ENCODE results near the gene CNKSR1. TPM values are rescaled to one million over a fixed set of nuclear protein-coding genes. Genes with fewer than 3 reads are reported as not detected.

CNKSR1 gene, protein sequence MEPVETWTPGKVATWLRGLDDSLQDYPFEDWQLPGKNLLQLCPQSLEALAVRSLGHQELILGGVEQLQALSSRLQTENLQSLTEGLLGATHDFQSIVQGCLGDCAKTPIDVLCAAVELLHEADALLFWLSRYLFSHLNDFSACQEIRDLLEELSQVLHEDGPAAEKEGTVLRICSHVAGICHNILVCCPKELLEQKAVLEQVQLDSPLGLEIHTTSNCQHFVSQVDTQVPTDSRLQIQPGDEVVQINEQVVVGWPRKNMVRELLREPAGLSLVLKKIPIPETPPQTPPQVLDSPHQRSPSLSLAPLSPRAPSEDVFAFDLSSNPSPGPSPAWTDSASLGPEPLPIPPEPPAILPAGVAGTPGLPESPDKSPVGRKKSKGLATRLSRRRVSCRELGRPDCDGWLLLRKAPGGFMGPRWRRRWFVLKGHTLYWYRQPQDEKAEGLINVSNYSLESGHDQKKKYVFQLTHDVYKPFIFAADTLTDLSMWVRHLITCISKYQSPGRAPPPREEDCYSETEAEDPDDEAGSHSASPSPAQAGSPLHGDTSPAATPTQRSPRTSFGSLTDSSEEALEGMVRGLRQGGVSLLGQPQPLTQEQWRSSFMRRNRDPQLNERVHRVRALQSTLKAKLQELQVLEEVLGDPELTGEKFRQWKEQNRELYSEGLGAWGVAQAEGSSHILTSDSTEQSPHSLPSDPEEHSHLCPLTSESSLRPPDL
- 2.9 TPM for total RNA-seq
- long read RNA-seq, partial matches to known transcripts: 1 of 5 reads
- long read RNA-seq, other reads (novel, unspliced or antisense): 4 of 5 reads

DNA sequence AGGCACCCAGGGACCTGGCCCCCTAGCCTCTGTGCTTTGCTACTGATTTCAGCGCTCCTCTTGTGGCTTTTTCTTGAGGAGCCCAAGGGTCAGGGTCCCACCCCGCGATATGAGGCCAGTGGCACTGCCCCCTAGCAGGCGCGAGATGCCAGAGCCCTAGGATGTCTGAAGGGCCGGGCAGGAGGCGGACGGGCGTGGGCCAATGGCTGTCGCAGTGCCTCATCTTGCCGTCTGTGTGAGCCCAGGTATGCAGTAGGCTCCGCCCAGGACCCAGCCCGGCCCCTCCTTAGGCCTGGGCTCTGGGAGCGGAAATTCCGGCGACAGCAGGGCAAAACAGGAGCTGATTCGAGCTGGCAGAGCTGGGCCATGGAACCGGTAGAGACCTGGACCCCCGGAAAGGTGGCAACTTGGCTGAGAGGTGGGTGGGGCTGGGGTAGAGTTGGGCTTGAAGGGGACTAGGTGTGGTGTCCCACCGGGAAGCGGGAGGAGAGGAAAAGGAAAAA is at the start of gene CNKSR1:
TSS of gene CNKSR1 (plus strand) at position 310 of the 503 bp plus-strand sequence. CDS start at position 367, 57 bp downstream.
- DNase-seq (ENCODE audit: low spot score): no peak
- intact Hi-C loops (cut with DNase I): no loop called here

DNA sequence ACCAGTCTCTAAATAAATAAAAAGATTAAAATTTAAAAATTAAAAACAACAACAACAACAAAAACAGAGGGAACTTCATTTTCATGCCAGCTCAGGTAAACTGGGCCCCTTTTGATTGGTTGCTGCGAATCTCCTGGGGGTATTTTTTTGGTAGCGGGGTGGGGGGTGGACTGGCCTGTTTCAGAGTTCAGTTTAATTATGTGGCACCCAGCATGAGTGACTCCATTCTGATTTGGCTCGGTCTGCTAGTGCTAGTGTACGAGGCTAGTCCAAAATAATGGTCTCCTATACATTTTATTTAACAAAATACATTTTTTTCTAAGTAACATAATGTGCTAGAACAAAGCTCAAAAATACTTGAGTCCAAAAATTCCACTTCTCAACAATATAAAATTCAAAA is 47.5 kb upstream of the CNKSR1 start:
- no peak for DNase-seq (ENCODE audit: low spot score)
- intact Hi-C loops (cut with DNase I): no loop called here

DNA sequence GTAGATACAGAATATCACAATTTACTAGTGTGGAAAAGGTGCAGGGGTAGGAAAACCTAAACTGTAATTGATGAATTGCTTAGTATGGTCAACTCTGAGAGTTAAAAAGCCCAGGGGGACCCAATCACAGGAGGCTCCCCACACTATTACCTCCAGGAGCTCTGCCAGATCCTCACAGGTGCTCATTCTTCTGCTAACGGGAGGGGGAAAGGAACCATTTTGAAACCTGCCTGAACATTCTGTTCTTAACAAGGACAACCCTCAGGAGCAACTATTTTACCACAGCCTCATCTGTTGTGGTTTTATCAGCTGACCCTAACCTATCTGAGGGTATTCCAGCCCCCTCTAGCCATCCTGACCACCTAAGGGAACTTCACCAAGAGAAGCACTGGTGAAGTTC is 46.6 kb upstream of the CNKSR1 start:
- no peak for DNase-seq (ENCODE audit: low spot score)
- intact Hi-C loops (cut with DNase I): no loop called here

DNA sequence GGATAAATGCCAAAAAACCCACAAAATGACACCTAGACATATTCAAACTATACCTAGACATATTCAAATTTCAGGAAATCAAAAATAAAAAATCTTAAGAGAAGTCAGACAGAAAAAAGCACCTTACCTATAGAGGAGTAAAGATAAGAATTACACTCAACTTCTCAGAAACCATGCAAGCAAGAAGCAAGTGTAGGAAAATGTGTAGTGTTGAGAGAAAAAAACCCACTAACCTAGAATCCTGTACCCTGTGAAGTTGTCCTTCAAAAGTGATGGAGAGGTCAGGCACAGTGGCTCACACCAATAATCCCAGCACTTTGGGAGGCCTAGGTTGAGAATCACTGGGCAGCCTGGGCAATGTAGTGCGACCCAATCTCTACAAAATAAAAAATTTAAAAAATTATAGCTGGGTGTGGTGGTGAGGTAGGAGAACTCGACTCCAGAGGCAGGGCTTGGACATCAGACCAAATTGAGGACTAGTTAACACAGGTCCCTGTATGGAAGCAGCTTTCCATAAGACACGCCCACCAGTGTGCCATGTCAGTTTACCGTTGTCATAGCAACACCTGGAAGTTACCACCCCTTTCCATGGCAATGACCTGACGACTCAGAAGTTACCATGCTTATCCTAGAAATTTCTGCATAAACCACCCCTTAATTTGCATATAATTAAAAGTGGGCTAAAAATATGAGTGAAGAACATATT is 45.0 kb upstream of the CNKSR1 start:
- no peak for DNase-seq (ENCODE audit: low spot score)
- intact Hi-C loops (cut with DNase I): no loop called here

DNA sequence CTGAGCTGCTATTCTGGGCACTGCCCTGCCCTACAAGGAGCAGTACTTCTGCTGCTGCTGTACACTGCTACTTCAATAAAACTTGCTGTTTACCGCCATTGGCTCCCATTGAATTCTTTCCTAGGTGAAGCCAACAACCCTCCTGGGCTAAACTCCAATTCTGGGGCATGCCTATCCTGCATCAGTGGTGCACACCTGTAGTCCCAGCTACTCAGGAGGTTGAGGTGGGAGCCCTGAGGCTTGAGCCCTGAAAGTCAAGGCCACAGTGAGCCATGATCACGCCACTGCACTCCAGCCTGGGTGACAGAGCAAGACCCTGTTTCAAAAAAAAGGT is 44.5 kb upstream of the CNKSR1 start:
- DNase-seq (ENCODE audit: low spot score): no peak
- intact Hi-C loops (cut with DNase I): no loop called here

DNA sequence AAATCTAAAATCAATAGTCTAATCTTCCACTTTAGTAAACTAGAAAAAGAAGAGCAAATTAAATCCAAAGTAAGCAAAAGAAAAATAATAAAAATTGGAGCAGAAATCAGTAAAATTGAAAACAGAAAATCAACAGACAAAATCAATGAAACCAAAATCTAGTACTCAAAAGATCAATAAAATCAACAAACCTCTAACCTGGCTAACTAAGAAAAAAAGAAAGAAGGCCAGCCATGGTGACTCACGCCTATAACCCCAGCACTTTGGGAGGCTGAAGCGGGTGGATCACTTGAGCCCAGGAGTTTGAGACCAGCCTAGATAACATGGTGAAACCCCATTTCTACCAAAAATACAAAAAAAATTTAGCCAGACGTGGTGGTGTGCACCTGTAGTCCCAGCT is 42.8 kb upstream of the CNKSR1 start:
- intact Hi-C loops (cut with DNase I): no loop called here
- no peak for DNase-seq (ENCODE audit: low spot score)

DNA sequence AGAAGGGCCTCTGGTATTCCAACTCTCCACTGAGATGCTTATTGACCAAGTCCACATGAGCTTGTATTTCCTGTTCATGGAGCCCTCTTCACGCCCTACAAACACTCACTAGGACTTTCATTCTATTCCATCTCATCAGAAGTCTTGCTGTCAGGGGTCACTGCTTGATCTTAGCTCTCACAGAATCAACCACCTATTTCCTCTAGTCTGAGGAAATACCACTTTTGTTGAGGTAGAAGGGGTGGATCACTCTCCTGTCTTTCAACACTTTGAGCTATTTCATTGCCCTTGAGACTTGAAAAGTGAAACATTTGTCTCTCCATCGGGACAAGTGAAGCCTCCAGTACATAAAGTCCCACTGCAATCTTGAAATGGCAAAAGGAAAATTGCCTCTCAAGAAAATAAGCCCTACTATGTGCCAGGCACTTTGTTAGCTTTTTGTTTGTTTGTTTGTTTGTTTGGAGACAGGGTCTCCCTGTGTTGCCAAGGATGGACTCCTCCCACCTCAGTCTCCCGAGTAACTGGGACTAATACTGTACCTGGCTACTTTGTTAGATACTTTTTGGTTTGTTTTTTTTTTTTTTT is 38.2 kb upstream of the CNKSR1 start:
- intact Hi-C loops (cut with DNase I): no loop called here
- no peak for DNase-seq (ENCODE audit: low spot score)

DNA sequence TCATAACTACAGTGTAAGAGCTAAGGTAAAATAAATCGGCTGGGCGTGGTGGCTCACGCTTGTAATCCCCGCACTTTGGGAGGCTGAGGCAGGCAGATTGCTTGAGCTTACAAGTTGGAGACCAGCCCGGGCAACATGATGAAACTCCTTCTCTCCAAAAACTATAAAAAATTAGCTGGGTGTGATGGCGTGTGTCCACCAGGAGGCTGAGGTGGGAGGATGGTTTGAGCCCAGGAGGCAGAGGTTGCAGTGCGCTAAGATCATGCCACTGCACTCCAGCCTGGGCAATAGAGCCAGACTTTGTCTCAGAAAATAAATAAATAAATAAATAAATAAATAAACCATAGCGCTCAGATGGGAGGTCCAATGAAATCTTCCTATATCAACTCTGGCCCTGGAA is 35.1 kb upstream of the CNKSR1 start:
- DNase-seq (ENCODE audit: low spot score): no peak
- intact Hi-C loops (cut with DNase I): no loop called here

DNA sequence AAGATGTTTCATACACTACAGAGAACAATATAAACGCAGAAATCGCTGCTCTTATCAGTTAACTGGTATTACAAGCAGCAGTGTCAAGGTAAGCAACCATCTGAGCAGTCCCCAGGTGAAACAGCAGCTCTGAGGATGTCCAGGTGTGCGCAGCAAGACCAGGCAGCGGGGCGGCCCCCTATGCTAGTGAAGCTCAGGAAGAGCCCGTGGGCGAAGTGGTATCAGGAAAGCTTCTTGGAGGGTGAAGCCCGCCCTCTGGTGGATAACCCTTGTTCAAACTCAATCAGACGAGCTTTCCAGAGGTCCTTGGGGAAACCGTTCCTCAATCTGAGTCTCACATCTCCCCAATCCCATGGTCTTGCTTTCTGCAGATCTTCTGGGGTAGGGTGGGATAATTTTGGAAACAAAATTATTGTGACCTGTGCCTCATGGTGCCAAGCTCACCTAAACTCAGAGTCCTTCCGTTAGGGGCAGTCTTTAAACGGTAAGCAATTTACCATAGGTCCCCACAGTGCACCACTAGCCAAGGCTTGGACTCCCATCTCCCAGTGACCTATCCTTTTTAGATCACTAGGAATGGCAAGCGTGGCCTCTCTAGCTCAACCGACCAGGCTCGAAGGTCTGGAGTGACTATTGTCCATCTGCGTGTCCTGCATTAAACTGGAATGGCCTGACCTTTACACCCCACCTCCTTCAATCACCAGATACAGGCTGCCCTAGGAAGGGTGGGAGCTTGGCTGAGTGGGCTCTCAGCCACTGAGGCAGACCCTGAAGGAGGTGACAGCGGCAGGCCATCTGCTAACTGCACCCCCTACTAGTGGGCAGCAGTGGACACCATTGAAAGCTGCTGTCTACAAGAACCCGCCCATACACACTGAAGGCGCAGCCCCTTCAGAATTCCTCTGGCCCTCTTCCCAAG is 32.0 kb upstream of the CNKSR1 start:
- intact Hi-C loops (cut with DNase I): loop anchor here (2.0 to 5.0 kb wide), 3 partner anchors 40 to 248 kb away; no protein-coding TSS in a partner anchor

DNA sequence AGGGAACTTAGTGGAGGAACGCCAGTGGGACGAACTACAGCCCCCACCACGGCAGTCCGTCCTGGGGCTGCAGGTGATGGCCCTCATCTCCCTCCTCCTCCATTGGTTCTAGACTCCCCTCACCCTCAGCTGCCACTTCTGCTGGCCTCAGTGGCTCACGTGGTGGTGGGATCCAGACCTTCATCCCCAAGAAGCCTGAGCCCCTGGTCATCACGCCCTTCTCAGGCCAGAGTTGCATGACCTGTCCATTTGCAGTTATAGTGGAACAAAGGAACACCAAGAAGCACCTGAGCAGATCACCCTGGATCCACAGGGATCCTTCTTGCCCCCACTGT is 31.4 kb upstream of the CNKSR1 start:
- intact Hi-C loops (cut with DNase I): loop anchor here (2.0 to 5.0 kb wide), 3 partner anchors 41 to 249 kb away; no protein-coding TSS in a partner anchor
- no peak for DNase-seq (ENCODE audit: low spot score)

More for the DNA sequence above, 32.0 kb upstream of the CNKSR1 start:
- DNase-seq (ENCODE audit: low spot score): peak; percentile 90

DNA sequence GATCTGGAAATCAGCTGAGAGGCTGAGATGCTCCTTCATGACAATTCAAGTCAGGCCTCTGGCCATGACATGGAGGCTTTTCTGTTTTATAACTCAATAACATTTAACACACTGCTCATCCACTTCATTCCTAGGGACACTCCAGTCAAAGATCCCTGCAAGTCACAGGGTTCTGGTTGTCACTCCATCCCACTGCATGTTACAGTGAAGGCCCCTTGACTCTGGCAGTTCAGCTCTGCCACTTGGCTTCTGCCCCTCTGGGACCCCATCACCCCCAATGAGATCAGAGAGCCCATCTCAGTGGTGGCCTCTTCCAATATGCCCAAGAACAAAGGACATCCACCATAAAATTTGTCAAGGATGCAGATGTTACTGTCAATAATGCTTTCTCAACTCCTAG is 28.4 kb upstream of the CNKSR1 start:
- no peak for DNase-seq (ENCODE audit: low spot score)
- intact Hi-C loops (cut with DNase I): loop anchor here (5.0 kb wide), 2 partner anchors 112 to 252 kb away; no protein-coding TSS in a partner anchor

DNA sequence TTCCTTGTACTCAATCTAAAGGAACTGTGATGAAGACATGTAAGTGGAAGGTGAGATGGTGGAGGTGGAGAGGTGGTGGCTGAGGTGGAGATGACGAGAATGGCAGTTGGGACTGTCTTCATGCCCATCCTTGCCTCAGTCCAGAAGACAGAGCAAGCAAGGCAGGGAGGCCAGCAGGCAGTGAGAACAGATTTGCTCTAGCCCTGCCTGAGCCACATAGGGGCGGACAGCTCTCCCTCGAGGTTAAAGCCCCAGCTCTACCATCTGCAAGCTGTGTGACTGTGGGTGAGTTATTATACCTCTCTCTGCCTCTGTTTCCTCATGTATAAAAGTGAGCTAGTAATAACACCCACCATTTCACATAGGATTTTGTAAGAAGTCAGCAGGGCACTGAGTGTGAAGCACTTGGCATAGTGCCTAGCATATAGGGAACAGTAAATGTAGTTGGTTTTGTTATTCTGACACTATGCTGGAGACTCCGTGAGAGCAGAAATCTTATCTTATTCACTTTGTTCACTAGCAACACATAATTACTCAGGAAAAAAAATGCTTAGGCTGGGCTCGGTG is 23.2 kb upstream of the CNKSR1 start:
- no peak for DNase-seq (ENCODE audit: low spot score)
- intact Hi-C loops (cut with DNase I): no loop called here

DNA sequence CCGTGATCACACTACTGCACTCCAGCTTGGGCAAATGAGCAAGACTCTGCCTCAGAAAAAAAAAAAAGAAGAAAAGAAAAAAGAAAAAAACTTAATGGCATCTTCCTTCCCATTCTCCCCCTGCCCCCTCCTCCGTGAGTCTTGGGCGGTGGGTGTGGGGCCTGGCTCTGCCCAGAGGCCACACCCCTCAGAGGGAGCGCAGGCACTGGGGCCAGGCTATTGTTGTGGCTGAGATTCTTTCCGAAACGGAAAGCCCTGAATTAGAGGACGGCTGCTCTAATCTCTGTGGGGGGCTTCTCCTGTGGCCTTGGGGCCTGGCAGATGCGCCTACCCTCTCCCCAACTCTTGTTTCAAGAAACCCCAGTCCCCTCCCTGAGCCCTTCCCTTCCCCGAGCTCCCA is 22.5 kb upstream of the CNKSR1 start:
- DNase-seq (ENCODE audit: low spot score): no peak

DNA sequence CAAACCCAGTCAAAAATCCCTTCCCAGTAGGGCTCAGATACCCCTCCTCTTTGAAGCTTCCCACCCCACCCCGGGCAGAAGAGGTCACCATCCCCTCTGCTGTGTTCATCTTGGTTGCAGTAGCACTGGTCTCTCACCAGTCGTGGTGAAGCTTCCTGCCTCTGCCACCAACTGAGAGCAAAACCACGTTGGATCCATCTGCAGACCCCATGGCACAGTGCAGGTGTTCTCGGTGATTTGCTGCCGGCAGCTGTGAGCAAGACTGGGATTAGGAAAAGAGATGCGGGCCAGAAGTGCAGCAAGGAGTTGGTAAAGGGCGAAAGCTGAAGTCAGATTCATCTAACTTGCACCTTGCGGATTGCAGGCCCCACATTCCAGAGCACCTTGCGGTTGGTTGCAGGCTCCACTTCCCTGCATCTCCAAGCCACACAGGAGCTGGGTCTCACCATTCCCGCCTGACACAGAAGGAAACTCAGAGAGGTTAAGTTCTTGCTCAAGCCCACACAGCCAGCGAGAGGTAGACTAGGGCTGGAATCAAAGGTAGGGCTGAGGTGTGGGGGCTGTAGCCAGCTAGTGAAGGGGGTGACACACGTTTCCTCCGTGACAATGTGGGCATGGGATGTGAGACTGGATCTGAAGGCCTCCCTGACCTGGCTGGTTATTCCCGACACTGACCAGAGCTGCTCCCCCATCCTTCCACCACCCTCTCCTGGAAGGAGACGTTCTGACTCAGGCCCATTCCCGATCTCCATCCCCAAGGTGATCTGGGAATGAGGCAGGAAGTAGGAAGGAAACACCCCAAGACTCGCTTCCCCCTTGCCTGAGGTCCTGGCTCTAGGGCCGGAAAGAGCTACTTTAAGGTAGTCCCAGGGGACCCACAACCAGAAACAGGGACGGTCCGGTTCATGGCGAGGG is 21.7 kb upstream of the CNKSR1 start:
- intact Hi-C loops (cut with DNase I): no loop called here
- DNase-seq (ENCODE audit: low spot score): no peak

More for the DNA sequence above, 22.5 kb upstream of the CNKSR1 start:
- intact Hi-C loops (cut with DNase I): no loop called here

DNA sequence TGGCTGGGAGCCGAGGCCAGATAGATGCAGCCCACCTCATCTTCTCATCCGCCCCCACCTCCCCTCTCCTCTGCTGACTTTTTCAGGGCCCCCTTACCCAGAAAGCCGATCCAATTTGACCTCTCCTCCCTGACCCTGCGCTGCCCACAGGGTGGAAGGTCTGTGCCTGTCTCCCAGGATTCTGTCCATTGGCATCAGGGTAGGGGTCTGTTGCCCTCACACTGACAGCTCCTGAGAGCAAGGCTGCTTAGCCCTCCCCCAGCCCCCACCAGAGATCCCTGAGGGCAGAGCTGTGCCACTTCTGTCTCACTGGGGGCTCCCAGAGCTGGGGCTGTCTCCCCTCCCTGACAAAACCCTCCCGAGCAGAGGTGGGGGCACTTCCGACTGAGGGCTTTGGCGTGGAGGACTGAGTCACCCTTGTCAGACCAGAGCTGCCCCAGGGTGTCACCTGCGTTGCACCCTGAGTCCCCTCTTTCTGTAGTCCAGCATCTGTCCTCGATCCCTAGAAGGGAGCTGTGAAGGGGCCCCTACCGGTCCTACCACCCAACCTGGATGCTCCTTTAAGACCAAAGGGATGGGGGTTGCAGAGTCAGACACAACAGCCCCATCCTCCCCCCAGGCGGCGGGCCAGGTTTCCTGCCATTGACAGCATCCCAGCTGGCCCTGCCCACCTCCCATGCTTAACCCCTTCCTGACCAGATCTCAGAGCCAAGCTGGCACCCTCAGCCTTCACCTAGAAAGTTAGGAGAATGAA is 20.8 kb upstream of the CNKSR1 start:
- DNase-seq (ENCODE audit: low spot score): peak; percentile 83
- intact Hi-C loops (cut with DNase I): no loop called here

DNA sequence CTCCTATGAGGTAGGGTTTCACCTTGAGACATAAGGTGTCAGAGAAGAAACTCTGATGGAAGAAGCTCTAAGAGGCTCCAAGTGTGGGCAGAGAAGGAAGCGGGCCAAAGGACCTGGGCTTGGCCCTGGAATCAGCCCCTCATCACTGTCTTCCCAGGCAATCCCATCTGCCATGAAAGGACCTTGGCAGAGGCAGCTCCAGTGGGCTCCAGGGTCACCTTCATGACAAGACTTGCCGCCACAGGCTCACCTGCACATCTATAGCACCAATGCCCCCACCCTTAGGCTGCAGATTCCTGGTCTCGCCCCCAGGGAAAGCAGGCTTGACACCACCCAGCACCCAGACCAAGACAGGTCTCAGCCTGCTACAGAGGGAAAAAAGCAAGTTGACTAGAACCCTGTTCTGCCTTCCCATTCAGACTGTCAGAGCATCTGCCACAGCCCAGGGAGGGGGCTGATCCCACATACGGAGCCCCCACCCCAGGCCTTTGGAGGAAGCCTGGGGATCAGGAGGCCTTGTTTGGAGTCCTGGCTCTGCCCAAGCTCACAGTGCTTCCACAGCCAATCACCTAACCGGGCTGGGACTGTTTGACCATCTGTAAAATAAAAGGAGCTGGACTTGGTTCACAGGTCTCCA is 18.9 kb upstream of the CNKSR1 start:
- no peak for DNase-seq (ENCODE audit: low spot score)
- intact Hi-C loops (cut with DNase I): no loop called here

Data from cardiac septum (tissue), 1 donor.